Epidermal melanocyte (primary cell): Measurements from ENCODE around the gene CD3E.

Source experiments
- DNase-seq: peaks from one replicate; pipeline ENCODE4 v3.0.0; 2011; ENCODE audit warnings: low spot score; ENCODE audit not compliant: insufficient read length

CD3E gene

DNA sequence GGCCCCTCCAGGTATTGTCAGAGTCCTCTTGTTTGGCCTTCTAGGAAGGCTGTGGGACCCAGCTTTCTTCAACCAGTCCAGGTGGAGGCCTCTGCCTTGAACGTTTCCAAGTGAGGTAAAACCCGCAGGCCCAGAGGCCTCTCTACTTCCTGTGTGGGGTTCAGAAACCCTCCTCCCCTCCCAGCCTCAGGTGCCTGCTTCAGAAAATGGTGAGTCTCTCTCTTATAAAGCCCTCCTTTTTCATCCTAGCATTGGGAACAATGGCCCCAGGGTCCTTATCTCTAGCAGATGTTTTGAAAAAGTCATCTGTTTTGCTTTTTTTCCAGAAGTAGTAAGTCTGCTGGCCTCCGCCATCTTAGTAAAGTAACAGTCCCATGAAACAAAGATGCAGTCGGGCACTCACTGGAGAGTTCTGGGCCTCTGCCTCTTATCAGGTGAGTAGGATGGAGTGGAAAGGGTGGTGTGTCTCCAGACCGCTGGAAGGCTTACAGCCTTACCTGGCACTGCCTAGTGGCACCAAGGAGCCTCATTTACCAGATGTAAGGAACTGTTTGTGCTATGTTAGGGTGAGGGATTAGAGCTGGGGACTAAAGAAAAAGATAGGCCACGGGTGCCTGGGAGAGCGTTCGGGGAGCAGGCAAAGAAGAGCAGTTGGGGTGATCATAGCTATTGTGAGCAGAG, at the start of gene CD3E:
Gene CD3E, plus strand, starts transcription at position 163 of the 681 bp plus-strand sequence. Its CDS starts 223 bp downstream, at position 386.
- DNase-seq, result no peak

DNA sequence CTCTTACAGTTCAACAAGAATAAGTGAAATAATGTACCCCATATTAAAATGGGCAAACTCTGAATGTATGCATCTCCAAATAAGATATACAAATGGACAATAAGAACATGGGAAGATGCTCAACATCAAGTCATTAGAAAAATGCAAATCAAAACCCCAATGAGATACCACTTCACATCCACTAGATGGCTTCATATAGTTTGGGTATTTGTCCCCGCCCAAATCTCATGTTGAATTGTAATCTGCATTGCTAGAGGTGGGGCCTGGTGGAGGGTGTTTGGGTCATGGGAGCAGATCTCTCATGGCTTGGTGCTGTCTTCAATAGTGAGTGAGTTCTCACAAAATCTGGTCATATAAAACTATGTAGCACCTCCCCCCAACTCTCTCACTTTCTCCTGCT, 46.1 kb upstream of the CD3E start:
- no peak for DNase-seq

DNA sequence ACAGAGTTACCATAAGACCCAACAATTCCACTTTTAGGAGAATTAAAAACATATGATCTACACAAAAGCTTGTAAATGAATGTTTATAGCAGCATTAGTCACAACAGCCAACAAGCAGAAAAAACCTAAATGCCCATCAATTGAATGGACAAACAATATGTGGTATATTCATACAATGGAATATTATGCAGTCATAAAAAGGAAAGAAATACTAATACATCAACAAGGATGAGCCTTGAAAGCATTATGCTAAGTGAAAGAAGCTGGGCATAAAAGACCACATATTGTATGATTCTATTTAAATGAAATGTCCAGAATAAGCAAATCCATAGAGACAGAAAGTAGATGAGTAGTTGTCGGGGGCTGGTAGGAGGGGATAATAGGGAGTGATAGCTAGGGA, 45.4 kb upstream of the CD3E start:
- no peak for DNase-seq

DNA sequence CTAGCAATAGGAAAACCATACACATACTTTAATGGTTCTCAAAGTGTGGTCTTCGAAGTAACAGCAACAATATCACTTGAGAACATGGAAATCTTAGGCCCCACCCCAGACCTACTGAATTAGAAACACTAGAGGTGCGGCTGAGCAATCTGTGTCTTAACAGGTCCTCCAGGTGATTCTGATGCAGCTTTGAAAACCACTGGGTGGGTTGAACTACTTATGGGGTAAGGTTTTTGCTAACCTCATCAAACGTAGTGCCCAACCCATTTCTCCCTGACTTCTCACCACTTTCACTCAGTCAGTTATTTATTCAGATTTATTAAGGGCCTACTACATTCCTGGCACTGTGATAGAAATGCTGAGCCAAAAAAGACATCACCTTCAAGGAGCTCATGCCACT, 44.2 kb upstream of the CD3E start:
- DNase-seq, result no peak

DNA sequence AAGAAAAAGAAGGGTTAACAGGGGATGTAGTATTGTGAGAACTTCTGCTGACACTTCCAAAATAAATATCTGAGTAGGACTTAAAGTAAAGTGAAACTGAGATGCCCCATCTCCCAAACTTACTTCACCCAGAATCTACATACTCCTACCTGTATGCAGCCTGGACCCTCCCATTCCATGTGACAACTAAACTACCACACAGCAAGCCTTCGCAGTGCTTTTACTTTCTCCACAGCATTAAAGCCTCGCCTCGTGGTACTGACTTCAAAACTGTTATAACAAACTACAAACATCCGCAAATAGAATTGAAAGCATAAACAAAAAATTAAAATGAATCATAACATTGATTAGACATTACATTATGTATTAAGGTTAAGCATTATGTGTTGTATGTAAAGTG, 41.4 kb upstream of the CD3E start:
- no peak for DNase-seq

DNA sequence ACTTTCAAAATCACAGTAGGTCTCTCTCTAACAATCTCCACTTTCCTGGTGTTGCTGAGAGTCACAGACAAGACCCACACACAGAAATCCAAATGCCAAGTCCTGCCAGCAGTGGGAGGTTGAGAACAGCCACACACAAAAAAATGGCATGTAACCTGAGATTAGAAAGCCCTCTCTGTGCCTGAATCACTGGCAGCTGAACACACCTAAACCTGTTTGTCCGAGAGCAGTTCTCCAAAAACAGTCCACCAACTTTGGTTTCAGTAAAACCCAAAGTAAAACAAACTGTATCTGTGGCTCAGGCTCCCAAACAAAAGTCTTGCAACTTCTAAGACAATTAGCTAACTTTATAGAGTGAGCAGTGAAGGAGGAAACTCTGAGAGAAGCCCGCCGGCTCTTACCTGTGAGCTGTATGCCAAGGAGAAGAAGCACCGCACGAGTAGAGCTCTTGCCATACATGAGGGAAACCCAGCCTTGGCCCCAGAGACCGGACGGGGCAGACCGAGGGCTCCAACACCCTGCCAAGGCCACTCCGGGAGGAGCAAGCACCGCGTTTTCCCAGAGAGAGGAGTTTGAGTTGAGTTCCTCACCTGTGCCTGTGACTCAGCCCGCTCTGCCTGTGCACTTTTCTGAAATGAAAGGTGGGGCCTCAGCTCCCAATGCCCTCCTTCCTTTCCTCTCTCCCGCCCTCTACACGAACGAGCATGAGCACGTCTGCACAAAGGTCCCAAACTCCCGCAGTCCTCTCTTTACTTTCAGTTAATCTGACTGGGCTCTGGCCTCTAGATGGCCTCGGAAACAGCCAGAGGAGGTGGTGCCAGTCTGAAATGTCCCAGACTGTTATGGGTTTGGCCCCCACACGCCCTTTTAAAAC, 40.6 kb upstream of the CD3E start, which contains the start of gene MPZL2:
Gene MPZL2, minus strand, starts transcription at position 603 of the 874 bp plus-strand sequence. Its CDS starts 144 bp downstream, at position 459.
- DNase-seq, result no peak

DNA sequence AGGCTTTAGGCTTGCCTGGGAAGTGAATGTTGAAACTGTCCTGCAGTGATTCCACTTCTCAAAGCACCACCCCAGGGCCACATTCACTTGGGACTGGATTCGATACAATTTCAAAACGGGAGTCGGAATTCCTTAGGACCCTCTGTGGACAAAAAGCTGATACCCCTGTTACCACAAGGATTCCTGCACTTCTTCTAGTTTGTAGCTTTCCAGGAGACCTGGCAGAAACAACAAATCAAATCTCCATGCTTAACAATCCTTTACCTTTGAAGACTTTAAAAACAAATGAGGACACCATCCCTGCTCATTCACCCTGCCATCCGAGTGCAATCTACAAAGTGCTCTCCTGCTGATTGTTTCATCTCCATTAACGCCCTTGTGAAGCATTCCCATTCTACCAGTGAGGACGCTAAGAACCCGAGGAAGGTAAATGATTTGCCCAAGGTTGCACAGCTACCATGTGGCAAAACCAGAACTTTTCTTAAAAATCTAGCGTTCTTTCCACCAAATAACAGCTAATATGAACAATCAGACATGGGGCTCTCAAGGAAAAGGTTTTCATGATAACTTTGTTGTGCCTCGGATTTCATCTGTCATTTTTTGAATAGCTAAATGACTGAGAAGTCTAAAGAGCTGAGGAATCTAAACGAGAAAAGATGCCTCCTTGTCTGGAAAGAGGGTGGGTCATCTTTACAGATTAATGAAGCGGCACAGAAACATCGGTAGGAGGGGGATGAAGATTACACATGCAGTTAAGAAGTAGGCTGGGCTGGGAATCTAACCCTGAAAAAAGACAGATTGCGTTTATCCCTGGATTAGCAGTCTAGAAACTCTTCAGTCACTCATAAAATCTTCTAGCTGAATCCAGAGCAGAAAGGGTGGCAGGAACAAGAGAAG, 39.7 kb upstream of the CD3E start:
- DNase-seq, result no peak

DNA sequence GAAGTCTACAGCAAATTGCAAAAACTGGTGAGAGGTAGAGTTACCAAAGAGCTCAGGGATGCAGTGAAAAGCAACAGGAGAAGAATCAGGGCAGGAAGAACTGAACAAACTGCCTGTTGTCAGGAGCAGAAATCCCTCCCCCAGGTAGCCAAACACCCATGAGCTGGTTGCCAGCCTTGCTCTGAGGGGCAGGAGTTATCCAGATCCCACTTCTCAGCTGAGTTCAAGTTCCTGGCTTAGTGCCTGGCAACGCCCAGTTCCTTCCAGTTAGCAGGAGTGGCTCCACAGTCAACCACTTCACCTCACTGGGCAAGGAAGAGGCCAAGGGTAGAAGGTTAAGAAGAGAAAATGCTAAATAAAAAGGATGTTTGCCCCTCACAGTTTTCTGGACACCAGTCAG, 38.6 kb upstream of the CD3E start:
- DNase-seq, result no peak

DNA sequence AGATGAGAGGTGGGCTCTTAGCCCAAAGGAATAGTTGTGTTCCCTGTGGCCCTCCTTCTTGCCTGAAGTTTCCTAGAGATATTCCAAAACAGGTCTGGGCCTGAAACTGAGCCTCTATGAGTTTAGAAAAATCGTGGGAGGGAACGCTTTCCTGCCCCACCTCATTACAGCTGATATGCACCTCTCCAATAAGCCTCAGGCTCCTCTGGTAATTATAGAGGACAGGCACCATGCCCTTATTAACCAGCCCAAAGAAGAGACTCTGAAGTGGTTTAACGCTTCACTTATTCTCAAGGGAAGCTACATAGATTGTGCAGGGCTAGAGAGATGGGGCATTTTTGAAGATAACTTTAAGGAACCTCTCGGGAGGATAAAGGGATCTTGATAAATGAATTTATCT, 37.0 kb upstream of the CD3E start:
- DNase-seq, result no peak

DNA sequence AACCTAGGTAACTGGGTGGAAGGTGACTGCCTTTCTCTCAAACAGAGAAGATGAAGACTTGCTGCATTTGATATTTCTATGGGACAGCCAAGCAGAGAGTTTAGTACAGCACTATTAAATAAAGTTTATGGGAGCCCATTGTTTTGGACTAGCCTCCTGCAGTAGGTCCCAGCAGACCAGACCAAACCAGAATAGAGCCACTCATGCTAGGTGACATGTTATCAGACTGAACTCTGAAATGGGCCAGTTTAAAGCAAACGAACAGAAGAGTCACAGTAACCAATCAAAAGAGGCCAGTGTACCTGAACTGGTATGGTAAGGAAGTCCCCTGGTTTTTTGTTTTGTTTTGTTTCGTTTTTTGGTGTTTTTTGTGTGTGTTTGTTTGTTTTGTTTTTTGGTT, 32.5 kb upstream of the CD3E start:
- no peak for DNase-seq

DNA sequence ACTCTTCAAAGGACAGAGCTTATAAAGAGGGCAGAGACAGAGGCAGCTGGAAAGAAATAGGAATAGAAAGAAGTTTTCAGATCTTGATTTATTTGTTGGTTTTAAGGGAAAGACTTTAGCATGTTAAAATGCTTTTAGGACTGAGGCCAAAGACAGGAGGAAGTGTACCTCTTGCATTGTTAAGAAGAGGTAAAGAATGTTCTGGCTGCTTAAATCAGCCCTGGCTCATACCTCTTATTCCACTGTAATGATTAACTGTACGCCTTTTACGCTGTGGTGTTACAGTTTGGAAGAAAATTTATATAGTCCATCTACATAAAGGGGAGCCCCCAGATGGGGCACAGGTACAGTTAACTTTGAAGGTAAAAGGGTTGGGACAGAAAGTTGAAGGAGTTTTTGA, 30.3 kb upstream of the CD3E start:
- no peak for DNase-seq

DNA sequence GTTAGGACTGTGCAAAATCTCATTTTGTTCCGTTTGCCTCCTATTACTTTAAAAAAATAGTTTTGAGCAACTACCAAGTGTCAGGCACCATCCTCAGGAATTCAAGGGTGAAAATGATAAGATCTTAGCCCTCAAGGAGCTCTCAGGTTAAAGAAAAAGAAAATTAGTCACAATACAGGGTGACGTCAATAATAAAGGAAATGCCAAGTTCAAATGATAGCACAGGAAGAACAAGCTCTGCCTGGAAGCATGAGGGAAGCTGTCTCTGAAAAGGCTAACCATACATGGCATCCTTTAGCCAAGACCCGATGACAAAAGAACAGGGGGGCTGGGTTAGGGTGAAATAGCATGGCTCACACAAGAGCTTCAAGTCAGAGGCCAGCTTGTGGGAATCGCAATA, 29.4 kb upstream of the CD3E start:
- no peak for DNase-seq

DNA sequence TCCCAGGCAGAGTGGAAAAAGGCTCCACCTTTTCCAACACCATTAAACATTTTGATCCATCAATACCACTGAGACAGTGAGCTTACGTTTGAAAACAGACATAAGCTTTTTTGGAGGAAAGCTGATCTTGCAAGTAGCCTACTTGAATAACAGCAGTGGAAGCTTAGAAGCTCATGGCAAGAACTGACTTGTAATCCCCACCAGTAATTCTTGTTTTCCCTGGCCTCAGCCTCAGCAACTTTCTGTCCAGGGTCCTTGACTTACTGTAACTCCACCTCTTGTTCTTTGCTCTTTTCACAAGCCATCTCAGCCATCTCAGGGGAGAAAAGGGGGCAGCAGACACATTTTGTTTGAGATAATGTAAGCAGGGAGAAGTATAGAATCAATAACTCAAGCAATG, 28.1 kb upstream of the CD3E start:
- no peak for DNase-seq

DNA sequence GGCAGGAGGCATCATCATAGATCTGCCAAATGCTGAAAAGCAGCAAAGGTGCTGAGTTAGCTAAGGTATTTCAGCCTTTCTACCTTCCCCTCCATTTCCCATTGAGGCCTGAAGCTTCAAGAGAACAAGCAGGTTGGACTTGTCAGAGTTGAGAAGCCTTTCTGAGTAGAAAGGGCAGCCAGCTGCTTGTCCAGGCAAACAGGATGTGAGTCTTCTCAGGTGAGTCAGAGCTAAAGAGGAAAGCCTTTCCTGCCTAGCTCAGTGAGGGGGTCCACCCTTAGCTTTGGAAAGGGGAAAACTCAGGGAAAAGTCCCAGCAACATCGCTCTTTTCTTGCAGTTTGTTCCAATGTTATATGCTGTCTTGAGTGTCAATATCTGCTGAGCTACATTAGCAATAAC, 27.2 kb upstream of the CD3E start:
- no peak for DNase-seq

DNA sequence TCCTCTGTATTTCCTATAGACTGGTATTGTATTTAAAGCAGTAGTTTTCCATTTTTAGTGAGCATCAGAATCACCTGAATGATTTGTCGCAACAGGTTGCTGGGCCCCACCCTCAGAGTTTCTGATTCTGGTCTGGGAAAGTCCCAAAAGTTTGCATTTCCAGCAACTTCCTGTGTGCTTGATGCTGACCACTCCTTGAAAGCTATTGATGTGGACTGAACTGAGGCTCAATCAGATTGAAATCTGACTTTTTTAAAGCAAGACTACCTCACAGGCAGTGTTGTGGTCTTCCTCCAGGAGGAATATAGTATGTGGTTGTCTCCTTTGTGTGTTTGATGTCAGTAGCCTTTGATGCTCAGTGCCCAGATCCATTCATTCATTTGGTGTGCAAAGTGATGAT, 23.2 kb upstream of the CD3E start:
- DNase-seq, result no peak

DNA sequence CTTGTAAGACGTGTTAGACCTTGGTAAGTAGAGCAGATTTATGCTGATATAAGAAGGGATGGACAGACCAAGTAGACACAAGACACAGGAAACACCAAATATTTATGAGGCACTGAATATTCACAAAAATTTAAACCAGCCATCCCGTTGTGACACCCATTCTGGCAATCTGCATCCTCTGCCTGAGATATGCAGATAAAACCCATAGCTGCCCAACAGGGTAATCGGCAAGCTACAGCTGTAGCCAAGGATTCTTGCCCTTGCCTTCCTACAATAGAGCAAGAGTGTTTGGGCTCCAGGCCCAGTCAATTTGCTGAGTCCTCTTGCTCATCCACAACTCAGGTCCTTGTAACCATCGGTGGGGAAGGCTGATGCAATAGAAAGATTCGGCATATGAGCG, 21.9 kb upstream of the CD3E start:
- DNase-seq, result no peak

DNA sequence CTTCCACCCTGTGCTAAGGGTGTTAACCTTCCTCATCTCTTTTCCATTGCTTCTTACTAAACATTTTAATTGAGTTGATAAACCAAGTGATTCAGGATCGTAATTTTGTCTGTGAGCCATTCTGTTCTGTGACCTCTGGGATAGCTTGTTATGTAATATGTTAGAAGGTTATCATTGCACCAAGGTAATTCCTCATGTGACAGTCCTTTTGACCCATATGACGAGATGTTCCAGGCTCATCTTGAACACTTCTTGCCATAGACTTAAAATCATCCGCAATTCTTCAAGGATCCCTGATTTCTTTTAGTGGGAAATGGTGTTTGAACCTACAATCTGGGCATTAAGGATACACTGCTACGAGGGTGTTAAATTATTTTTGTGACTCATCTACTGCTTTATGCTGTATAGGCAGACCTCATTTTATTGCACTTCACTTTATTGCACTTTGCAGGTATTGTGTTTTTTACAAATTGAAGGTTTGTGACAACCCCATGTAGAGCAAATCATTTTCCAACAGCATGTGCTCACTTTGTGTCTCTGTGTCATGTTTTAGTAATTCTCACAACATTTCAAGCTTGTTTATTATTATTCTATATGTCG, 21.4 kb upstream of the CD3E start:
- DNase-seq, result no peak

DNA sequence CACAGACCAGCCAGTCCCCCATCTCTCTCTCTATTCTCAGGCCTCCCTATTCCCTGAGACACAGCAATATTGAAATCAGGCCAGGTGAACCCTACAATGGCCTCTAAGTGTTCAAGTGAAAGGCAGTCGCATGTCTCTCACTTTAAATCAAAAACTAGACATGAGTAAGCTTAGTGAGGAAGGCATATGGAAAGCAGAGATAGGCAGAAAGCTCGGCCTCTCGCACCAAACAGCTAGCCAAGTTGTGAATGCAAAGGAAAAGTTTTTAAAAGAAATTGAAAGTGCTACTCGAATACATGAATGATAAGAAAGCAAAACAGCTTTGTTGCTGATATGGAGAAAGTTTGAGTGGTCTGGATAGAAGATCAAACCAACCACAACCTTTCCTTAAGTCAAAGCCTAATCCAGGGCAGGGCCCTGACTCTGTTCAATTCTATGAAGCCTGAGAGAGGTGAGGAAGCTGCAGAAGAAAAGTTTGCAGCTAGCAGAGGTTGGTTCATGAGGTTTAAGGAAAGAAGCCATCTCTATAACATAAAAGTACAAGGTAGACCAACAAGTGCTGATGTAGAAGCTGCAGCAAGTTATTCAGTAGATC, 20.7 kb upstream of the CD3E start:
- DNase-seq, result no peak

DNA sequence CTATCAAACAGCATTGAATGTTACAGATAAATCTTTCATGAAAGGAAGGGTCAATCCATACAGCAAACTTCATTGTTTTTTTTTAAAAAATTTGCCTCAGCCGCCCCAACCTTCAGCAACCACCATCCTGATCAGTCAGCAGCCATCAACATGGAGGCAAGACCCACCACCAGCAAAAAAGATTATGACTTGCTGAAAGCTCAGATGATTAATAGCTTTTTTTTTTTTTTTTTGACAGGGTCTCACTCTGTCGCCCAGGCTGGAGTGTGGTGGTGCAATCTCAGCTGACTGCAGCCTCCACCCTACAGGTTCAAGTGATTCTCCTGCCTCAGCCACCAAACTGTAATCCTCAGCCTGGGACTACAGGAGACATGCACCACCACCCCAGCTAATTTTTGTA, 18.0 kb upstream of the CD3E start:
- no peak for DNase-seq

DNA sequence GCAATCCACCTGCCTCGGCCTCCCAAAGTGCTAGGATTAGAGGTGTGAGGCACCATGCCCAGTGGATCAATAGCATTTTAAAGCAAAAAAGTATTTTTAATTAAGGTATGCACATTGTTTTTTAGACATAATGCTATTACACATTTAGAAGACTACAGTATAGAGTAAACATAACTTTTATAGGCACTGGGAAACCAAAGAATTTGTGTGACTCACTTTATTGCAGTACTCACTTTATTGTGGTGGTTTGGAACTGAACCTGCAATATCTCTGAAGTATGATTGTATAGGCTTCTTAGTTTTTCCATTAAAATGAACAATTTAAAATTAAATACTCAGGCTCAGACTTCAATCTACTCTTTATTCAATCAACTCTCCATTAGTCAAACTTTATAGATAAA, 17.5 kb upstream of the CD3E start:
- DNase-seq, result no peak

DNA sequence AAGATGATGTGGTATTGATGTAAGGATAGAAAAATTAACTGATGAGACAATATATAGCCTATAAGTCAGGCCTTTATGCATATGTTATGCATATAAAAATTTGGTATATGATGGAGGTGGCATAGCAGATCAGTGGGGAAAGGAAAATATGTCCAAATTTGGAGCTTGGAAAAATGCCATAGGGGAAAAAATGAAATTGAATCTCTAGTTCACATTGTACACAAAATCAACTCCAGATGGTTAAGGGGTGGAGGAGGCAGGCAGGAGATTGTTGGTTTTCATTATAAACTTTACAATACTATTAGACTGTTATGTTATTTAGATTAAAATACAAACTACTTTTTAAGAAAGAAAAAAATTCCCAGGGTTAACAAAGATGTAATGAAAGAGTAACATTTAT, 15.1 kb upstream of the CD3E start:
- no peak for DNase-seq
